K562 (cell line): ENCODE measurements around the gene FKBP11. TPM values are rescaled to one million over a fixed set of nuclear protein-coding genes. Genes with fewer than 3 reads are reported as not detected.

ENCODE experiments used
- ATAC-seq: fragments of 200-7000 bp; cut with Tn5 transposase; 3 replicates; pipeline ENCODE4 v1.9.1; 2020; ENCODE audit warnings: moderate library complexity
- BruUV-seq: library from RNA; stranded (reverse); fragments of 400-500 nt; replicated peaks from 2 replicates; lab custom pipeline; 2021; lab: Mats Ljungman, UMichigan
- CTCF ChIA-PET: fragments of 300-600 bp; formaldehyde crosslinking; extraction: SDS; loops from one replicate; lab custom pipeline; 2021; ENCODE audit warnings: low intra/inter-chr PET ratio; lab: Yijun Ruan, JAX
- POLR2A ChIA-PET: fragments of 300-600, 350-650 bp; sonication (Branson Sonifier 250); formaldehyde crosslinking; extraction: SDS; loops from one replicate; lab custom pipeline; 2021; ENCODE audit warnings: antibody characterized with exemption, inconsistent platforms; lab: Yijun Ruan, JAX
- DNase-seq, 4 experiments: peaks; one replicate each; pipeline versions ENCODE4 v3.0.0 to v3.0.0-alpha.2; 2011 to 2018; ENCODE audit warnings: low spot score in 3 of 4, mixed read lengths in 3 of 4; ENCODE audit errors: extremely low read depth in 1 of 4
- FAIRE-seq: peaks from 2 replicates; lab custom pipeline; 2011; peaks lifted over from hg19 to GRCh38; lab: Jason Lieb, UNC
- H2AFZ ChIP-seq: 2 replicates; pipeline ENCODE4 v1.6.0; 2011; ENCODE audit warnings: low read depth, low read length, control low read depth, inconsistent platforms
- H3K27ac ChIP-seq: fragments of 200-600 bp; 3 replicates; pipeline ENCODE4 v1.8.0; 2011; ENCODE audit warnings: low read depth, mild to moderate bottlenecking, control low read depth, inconsistent platforms, low read length, moderate library complexity, mixed read lengths; ENCODE audit errors: extremely low read depth
- H3K27me3 ChIP-seq, 2 experiments: fragments of 300-600 bp in 1 of 2; 2 replicates in 1 of 2; 3 replicates in 1 of 2; pipeline versions ENCODE4 v1.6.0 to v1.8.0; 2011; ENCODE audit warnings: inconsistent platforms in 2 of 2, low read length in 2 of 2, mild to moderate bottlenecking in 1 of 2, mixed read lengths in 1 of 2, moderate library complexity in 1 of 2; ENCODE audit not compliant: control insufficient read depth in 2 of 2, insufficient read depth in 2 of 2
- H3K36me3 ChIP-seq: fragments of 300-600 bp; 3 replicates; pipeline ENCODE4 v1.8.0; 2011; ENCODE audit warnings: mild to moderate bottlenecking, low read length, inconsistent platforms; ENCODE audit not compliant: control insufficient read depth, insufficient read depth
- H3K4me1 ChIP-seq, 2 experiments: fragments of 200-600 bp in 1 of 2; replicated peaks in 1 of 2; 2 replicates in 1 of 2; 3 replicates in 1 of 2; pipeline versions ENCODE4 v1.5.1 to v1.8.0; 2011; ENCODE audit warnings: inconsistent platforms in 2 of 2, low read length in 2 of 2, mild to moderate bottlenecking in 1 of 2, mixed read lengths in 1 of 2, moderate library complexity in 1 of 2; ENCODE audit not compliant: control insufficient read depth in 2 of 2, insufficient read depth in 2 of 2
- H3K4me2 ChIP-seq: 2 replicates; pipeline ENCODE4 v1.6.1; 2011; ENCODE audit warnings: low read length, control low read depth, inconsistent platforms, mixed read lengths; ENCODE audit not compliant: insufficient read depth
- H3K4me3 ChIP-seq: fragments of 200-600 bp; sonication (generic), shearing (Covaris generic); 2 replicates; pipeline ENCODE4 v1.5.1; 2016; ENCODE audit warnings: control low read depth, inconsistent platforms
- H3K79me2 ChIP-seq: fragments of 200-600 bp; 3 replicates; pipeline ENCODE4 v1.8.0; 2011; ENCODE audit warnings: low read length, inconsistent platforms; ENCODE audit not compliant: control insufficient read depth, insufficient read depth
- H3K9ac ChIP-seq, 2 experiments: 2 replicates each; pipeline versions ENCODE4 v1.6.0 to v1.6.1; 2011; ENCODE audit warnings: low read depth in 2 of 2, low read length in 2 of 2, control low read depth in 1 of 2, inconsistent platforms in 1 of 2, mild to moderate bottlenecking in 1 of 2, mixed read lengths in 1 of 2; ENCODE audit not compliant: insufficient read depth in 1 of 2
- H3K9me1 ChIP-seq: one replicate; pipeline ENCODE4 v1.6.0; 2011; ENCODE audit warnings: inconsistent platforms, mild to moderate bottlenecking, low read length, moderate library complexity; ENCODE audit not compliant: control insufficient read depth, insufficient read depth
- H3K9me3 ChIP-seq: replicated peaks from 2 replicates; pipeline ENCODE4 v1.5.1; 2011; ENCODE audit warnings: low read depth, low read length, inconsistent platforms; ENCODE audit not compliant: control insufficient read depth, insufficient read depth
- H4K20me1 ChIP-seq: replicated peaks from 2 replicates; pipeline ENCODE4 v1.6.1; 2011; ENCODE audit warnings: low read length, inconsistent platforms, mixed read lengths; ENCODE audit not compliant: control insufficient read depth, insufficient read depth
- CC2D1A ChIP-seq: fragments of 450-650 bp; IDR thresholded peaks from 2 replicates; pipeline ENCODE4 v1.6.1; 2017; ENCODE audit warnings: mild to moderate bottlenecking
- KLF16 ChIP-seq: IDR thresholded peaks from 2 replicates; pipeline ENCODE4 v1.6.1; 2016; ENCODE audit warnings: antibody characterized with exemption
- RAD21 ChIP-seq, 2 experiments: fragments of 250-450 bp in 1 of 2; fragments of 450-650 bp in 1 of 2; sonication (Bioruptor Pico) in 1 of 2; formaldehyde crosslinking in 1 of 2; IDR thresholded peaks in 1 of 2; conservative IDR thresholded peaks in 1 of 2; 2 replicates each; pipeline versions ENCODE4 v1.4.0 to v1.8.0; 2020 to 2022; ENCODE audit warnings: mild to moderate bottlenecking in 2 of 2, moderate library complexity in 1 of 2
- RB1 ChIP-seq: fragments of 450-650 bp; IDR thresholded peaks from 2 replicates; pipeline ENCODE4 v1.6.1; 2017; ENCODE audit warnings: low read depth, mild to moderate bottlenecking
- SMC3 ChIP-seq: conservative IDR thresholded peaks from 2 replicates; pipeline ENCODE4 v1.6.1; 2011; ENCODE audit warnings: low read depth, low read length, improper control_type of control experiment; ENCODE audit not compliant: insufficient read depth
- TEAD1 ChIP-seq, 2 experiments: fragments of 450-650 bp in 1 of 2; sonication (generic) in 1 of 2; formaldehyde crosslinking; IDR thresholded peaks; 2 replicates each; pipeline versions ENCODE4 v1.4.0 to v1.8.0; 2020 to 2022; ENCODE audit warnings: mild to moderate bottlenecking in 2 of 2, missing genetic modification reagents in 1 of 2
- ZNF764 ChIP-seq: fragments of 250-450 bp; sonication (Bioruptor Pico); IDR thresholded peaks from 2 replicates; pipeline ENCODE4 v1.4.0; 2020; ENCODE audit warnings: low read depth, mild to moderate bottlenecking, moderate library complexity
- in situ Hi-C: fragments of 300-500 bp; cut with MboI; formaldehyde crosslinking; loops from 4 replicates; pipeline ENCODE4 v1.15.0; 2018; ENCODE audit warnings: inconsistent platforms, mixed read lengths
- intact Hi-C: fragments of 100-400 bp; cut with micrococcal nuclease; formaldehyde crosslinking; loops from 2 replicates; pipeline ENCODE4 v1.14.2; 2022
- polyA plus RNA-seq, 8 experiments: library from polyadenylated mRNA; depleted of rRNA in 4 of 8; stranded (reverse) in 5 of 8; unstranded in 3 of 8; fragments of >200 nt; fragmentation: Nextera tagmentation in 2 of 8; fragmentation: Illumina TruSeq in 1 of 8; extraction: Ambion mirVana in 2 of 8; extraction: Trizol in 1 of 8; gene quantifications; 2 replicates each; pipeline versions ENCODE4 v1.2.1 to v1.2.3, GENCODE V29; 2011 to 2014; ENCODE audit warnings: inconsistent platforms in 1 of 8, missing spikeins in 1 of 8
- total RNA-seq, 7 experiments: library from RNA; depleted of rRNA in 6 of 7; stranded (reverse); fragments of >200 nt in 6 of 7; fragmentation: Illumina TruSeq in 2 of 7; extraction: Trizol in 2 of 7; gene quantifications; 2 replicates each; pipeline versions ENCODE4 v1.2.1 to v1.2.3, GENCODE V29; 2011 to 2021; ENCODE audit warnings: low replicate concordance in 1 of 7
- TF ChIP-seq, protein P1 (sequence below), 3 experiments: IDR thresholded peaks in 2 of 3; conservative IDR thresholded peaks in 1 of 3; 2 replicates each; pipeline ENCODE4 v1.5.1; 2011 to 2012; ENCODE audit warnings: low read length in 3 of 3, mild to moderate bottlenecking in 3 of 3, control low read depth in 2 of 3, improper control_type of control experiment in 1 of 3, inconsistent platforms in 1 of 3, low read depth in 1 of 3, mixed read lengths in 1 of 3, moderate library complexity in 1 of 3; ENCODE audit not compliant: insufficient read depth in 2 of 3
- TF ChIP-seq, protein P2 (sequence below): fragments of 250-450 bp; sonication (Bioruptor Pico); IDR thresholded peaks from 2 replicates; pipeline ENCODE4 v1.9.0; 2021; ENCODE audit warnings: mild to moderate bottlenecking
- TF ChIP-seq, protein P3 (sequence below), 2 experiments: fragments of 450-650 bp; formaldehyde crosslinking in 1 of 2; IDR thresholded peaks; 2 replicates each; pipeline versions ENCODE4 v1.4.0 to v1.6.1; 2014 to 2020; ENCODE audit warnings: mild to moderate bottlenecking in 2 of 2, borderline replicate concordance in 1 of 2, low read depth in 1 of 2

The FKBP11 gene
- total and polyA plus RNA-seq, 9 of the 15 experiments (the other 6 are each of a cell fraction or from before 2014, with no cell fraction given) = 1.6 to 8.2 (median 5.8) TPM

DNA sequence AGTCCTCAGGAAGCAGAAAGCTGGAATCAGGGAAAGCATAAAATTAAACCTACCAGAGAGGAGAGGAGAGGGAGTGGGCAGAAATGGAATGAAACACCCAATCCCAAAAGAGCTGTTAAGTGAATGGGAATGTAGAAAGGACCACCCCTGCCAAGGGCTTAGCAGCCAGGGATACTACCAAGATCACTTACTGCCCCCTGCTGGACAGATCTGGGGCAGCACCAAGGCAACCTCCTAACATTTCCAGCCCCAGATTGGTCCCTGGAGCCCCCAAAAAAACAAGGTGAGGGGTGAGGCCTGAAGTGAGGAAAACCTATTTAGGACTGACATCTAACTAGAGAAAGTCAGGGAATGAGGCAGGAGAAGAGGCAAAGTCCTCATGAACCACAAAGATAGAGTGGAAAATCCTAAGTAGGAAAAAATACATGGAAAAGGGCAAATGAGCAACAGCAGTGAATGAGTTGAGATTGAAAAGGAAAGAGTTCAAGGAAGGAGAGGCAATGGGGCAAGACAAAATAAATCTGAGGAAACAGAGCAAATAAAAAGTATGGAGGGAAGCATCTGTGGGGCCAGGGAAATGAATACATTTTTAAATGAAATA, 11.2 kb upstream of the FKBP11 start:
- H3K79me2 ChIP-seq = no peaks in the 10 kb centered on the region
- peaks cover 90% of the 10 kb centered on the region for H3K36me3 ChIP-seq
- BruUV-seq = TSS peak; percentile 33
- ATAC-seq (peak; percentile 95), DNase-seq (peak; percentile 78 to 87 (median 84)), FAIRE-seq (peak; percentile 93)
- no peaks in the 10 kb centered on the region for H3K27me3 ChIP-seq
- ChIA-PET CTCF (interaction anchor here (0.5 to 3.3 kb wide), 3 partner anchors 35 to 82 kb away, joined by 3 to 29 read pairs (median 3); no protein-coding TSS in a partner anchor), POLR2A (interaction anchor here (0.5 kb wide), 1 partner anchor 60 kb away, joined by 3 read pairs; no protein-coding TSS in a partner anchor)
- no peak overlapping the region for H2AFZ ChIP-seq
- no peak overlapping the region for H3K27ac ChIP-seq
- peaks cover 10% of the 10 kb centered on the region; the same call in 1 of the 2 replicates for H4K20me1 ChIP-seq
- H3K9me3 ChIP-seq = no peaks in the 10 kb centered on the region
- H3K4me1 ChIP-seq = no peaks in the 10 kb centered on the region; a peak in 1 of 5 replicates
- H3K9me1 ChIP-seq = peaks cover 4% of the 10 kb centered on the region
- no peak overlapping the region for H3K4me3 ChIP-seq
- no peak overlapping the region for H3K9ac ChIP-seq
- in situ Hi-C loops (no loop called here), intact Hi-C loops (loop anchor here (1.0 to 2.0 kb wide), 2 partner anchors 58 to 83 kb away; no protein-coding TSS in a partner anchor)
- no peak overlapping the region for H3K4me2 ChIP-seq
- TF ChIP-seq SMC3 = peak; percentile 53
- TF ChIP-seq, protein P1, sequence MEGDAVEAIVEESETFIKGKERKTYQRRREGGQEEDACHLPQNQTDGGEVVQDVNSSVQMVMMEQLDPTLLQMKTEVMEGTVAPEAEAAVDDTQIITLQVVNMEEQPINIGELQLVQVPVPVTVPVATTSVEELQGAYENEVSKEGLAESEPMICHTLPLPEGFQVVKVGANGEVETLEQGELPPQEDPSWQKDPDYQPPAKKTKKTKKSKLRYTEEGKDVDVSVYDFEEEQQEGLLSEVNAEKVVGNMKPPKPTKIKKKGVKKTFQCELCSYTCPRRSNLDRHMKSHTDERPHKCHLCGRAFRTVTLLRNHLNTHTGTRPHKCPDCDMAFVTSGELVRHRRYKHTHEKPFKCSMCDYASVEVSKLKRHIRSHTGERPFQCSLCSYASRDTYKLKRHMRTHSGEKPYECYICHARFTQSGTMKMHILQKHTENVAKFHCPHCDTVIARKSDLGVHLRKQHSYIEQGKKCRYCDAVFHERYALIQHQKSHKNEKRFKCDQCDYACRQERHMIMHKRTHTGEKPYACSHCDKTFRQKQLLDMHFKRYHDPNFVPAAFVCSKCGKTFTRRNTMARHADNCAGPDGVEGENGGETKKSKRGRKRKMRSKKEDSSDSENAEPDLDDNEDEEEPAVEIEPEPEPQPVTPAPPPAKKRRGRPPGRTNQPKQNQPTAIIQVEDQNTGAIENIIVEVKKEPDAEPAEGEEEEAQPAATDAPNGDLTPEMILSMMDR (IDR thresholded peaks at IDR 0.05 in 2 of 3, conservative IDR thresholded peaks at IDR 0.05 in 1 of 3; ENCODE audit: insufficient read depth in 2 of 3, low read depth in 1 of 3, low read length in 3 of 3) = peak; percentile 81 to 93 (median 84)
- TF ChIP-seq RAD21 (CRISPR knock-in tag; conservative IDR thresholded peaks at IDR 0.05 in 1 of 2, IDR thresholded peaks at IDR 0.05 in 1 of 2) = peak; percentile 28 to 67
- no peak for TF ChIP-seq TEAD1 (CRISPR knock-in tag; IDR thresholded peaks at IDR 0.05)
- TF ChIP-seq CC2D1A = no peak
- TF ChIP-seq, protein P2, sequence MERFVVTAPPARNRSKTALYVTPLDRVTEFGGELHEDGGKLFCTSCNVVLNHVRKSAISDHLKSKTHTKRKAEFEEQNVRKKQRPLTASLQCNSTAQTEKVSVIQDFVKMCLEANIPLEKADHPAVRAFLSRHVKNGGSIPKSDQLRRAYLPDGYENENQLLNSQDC (CRISPR knock-in tag) = no peak
- 0 out of 2 replicates have a peak, but pooled peaks have one; percentile 10 for TF ChIP-seq RB1
- TF ChIP-seq KLF16 = peak; percentile 23; the same call in 1 of the 2 replicates
- peak; percentile 96 for TF ChIP-seq ZNF764 (CRISPR knock-in tag)
- TF ChIP-seq, protein P3, sequence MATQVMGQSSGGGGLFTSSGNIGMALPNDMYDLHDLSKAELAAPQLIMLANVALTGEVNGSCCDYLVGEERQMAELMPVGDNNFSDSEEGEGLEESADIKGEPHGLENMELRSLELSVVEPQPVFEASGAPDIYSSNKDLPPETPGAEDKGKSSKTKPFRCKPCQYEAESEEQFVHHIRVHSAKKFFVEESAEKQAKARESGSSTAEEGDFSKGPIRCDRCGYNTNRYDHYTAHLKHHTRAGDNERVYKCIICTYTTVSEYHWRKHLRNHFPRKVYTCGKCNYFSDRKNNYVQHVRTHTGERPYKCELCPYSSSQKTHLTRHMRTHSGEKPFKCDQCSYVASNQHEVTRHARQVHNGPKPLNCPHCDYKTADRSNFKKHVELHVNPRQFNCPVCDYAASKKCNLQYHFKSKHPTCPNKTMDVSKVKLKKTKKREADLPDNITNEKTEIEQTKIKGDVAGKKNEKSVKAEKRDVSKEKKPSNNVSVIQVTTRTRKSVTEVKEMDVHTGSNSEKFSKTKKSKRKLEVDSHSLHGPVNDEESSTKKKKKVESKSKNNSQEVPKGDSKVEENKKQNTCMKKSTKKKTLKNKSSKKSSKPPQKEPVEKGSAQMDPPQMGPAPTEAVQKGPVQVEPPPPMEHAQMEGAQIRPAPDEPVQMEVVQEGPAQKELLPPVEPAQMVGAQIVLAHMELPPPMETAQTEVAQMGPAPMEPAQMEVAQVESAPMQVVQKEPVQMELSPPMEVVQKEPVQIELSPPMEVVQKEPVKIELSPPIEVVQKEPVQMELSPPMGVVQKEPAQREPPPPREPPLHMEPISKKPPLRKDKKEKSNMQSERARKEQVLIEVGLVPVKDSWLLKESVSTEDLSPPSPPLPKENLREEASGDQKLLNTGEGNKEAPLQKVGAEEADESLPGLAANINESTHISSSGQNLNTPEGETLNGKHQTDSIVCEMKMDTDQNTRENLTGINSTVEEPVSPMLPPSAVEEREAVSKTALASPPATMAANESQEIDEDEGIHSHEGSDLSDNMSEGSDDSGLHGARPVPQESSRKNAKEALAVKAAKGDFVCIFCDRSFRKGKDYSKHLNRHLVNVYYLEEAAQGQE (IDR thresholded peaks at IDR 0.05; ENCODE audit: borderline replicate concordance) = peak; percentile 42; the same call in 1 of the 2 replicates
- TF ChIP-seq, protein P3 (CRISPR knock-in tag; IDR thresholded peaks at IDR 0.05; ENCODE audit: low read depth) = no peak
